Measurements from ENCODE around the gene LCMT2.

LCMT2 gene

GRCh38 chr15:43274136-43274535, 56.2 kb downstream of the LCMT2 start:
- H3K9me3 ChIP-seq (ENCODE audit: control insufficient read depth, insufficient read depth, low read length) = peaks cover 4% of the 10 kb centered on the region; the same call in 1 of the 2 replicates
- no peaks in the 10 kb centered on the region for H3F3A ChIP-seq (ENCODE audit: control insufficient read depth, insufficient read depth)
- no peak for TF ChIP-seq CTCF (IDR thresholded peaks at IDR 0.05; ENCODE audit: low read depth, low read length, poor library complexity, severe bottlenecking)
- no peak for TF ChIP-seq EZH2phosphoT487 (IDR thresholded peaks at IDR 0.05; ENCODE audit: borderline replicate concordance, low read length)
- H3K36me3 ChIP-seq (ENCODE audit: control insufficient read depth, low read length) = no peaks in the 10 kb centered on the region
- H3K4me1 ChIP-seq (ENCODE audit: control insufficient read depth, low read length) = peaks cover 16% of the 10 kb centered on the region
- no peaks in the 10 kb centered on the region for H4K20me1 ChIP-seq (ENCODE audit: control insufficient read depth, insufficient read depth, low read depth, low read length)
- H3K4me3 ChIP-seq (ENCODE audit: low read length) = no peak overlapping the region
- no peak overlapping the region for H3K27ac ChIP-seq (ENCODE audit: low read depth, low read length)
- H3K79me2 ChIP-seq (ENCODE audit: control insufficient read depth, low read length) = no peaks in the 10 kb centered on the region
- H3K9me2 ChIP-seq (replicated peaks; ENCODE audit: control insufficient read depth, low read length) = no peaks in the 10 kb centered on the region
- no peak overlapping the region for H3K4me2 ChIP-seq (ENCODE audit: low read length)
- H3K27me3 ChIP-seq (ENCODE audit: control insufficient read depth, low read length) = no peaks in the 10 kb centered on the region
